GM18505 (cell line): ENCODE data around the gene AAGAB.
"Not testable (repeated sequence)": the region's sequence is repeated elsewhere in the genome, so short reads cannot be mapped to it uniquely, and the experiment has no call there.

Source experiments
- ATAC-seq: cut with Tn5 transposase; IDR thresholded peaks from one replicate; pipeline ENCODE4 v1.9.1; 2021; ENCODE audit not compliant: unreplicated experiment
- POLR2A ChIP-seq: IDR thresholded peaks from 4 replicates; pipeline ENCODE4 v1.6.1; 2011; ENCODE audit warnings: borderline replicate concordance; ENCODE audit not compliant: insufficient read depth, insufficient read length; ENCODE audit errors: extremely low read depth

The AAGAB gene

GRCh38 chr15:67161412-67161811 is 93.0 kb downstream of the AAGAB start:
- ATAC-seq: no peak
- TF ChIP-seq POLR2A: no peak

DNA sequence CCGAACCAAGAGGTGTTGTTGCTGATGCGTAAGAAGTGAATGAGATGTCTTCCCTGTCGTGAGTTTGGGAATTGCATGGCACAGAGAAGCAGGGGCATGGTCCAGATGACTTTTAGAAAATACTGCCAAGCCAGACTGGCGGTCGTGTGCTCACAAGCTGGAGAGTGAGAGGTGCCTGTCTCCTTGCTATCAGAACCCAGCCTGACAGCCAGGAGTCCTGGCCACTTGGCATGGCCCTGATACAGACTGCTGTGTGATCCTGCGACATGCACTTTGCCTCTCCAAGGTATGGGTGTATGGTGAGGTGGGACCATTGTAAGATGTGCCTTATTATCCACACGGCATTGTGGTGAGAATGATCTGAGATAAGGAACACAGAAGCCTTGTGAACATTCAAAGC is 96.1 kb downstream of the AAGAB start:
- TF ChIP-seq POLR2A: no peak
- no peak for ATAC-seq

GRCh38 chr15:67157521-67158252 is 96.8 kb downstream of the AAGAB start:
- no peak for ATAC-seq

GRCh38 chr15:67156834-67157233 is 97.6 kb downstream of the AAGAB start:
- TF ChIP-seq POLR2A: no peak
- ATAC-seq: no peak

More at GRCh38 chr15:67157521-67158252, 96.8 kb downstream of the AAGAB start:
- TF ChIP-seq POLR2A: no peak

DNA sequence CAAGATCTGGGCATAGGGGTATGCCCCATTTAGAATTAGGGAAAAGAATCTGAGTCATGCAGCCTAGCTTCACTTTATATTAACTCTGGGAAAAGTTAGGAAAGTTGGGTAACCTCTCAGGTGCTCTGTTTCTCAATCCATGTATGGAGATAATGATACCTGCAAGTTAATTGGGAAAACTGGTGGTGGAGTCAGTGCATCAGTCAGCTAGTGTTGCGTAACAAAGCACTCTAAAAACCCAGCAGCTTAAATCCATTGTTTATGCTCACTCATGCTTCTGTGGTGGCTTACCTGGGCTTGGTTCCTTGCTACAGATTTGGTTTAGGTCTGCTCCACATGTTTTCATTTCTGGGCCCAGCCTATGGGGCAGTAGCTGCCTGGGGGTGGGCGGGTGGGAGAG is 98.0 kb downstream of the AAGAB start:
- no peak for TF ChIP-seq POLR2A
- no peak for ATAC-seq

DNA sequence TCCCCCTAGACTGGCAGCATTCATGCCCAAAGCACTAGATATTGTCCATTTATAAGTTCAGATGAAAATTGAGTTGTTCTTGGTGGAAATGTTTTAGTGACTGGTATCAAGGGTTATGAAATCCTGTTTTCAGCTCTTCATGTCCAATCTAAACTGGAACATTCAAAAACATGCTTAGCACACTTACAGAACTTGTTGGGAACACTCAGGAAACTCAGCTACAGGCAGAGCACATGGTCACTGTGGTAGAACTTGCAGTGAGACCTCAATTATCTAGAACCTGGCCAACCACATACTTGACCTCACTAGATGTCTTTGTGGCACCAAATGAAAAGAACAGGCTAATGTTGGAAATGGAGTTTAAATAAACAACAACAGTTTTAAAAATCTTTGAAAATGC is 100.2 kb downstream of the AAGAB start:
- no peak for TF ChIP-seq POLR2A
- no peak for ATAC-seq

DNA sequence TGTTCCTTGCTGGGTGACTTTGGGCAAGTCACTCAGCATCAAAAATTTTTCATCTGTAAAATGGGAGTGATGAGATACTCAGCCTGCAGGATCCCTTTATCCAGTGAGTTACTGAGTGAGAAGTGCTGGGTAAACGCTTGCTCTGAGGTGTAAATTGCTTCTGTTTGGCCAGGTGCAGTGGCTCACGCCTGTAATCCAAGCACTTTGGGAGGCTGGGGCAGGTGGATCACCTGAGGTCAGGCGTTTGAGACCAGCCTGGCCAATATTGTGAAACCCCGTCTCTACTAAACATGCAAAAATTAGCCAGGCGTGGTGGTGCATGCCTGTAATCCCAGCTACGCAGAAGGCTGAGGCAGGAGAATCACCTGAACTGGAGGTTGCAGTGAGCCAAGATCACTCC is 101.4 kb downstream of the AAGAB start:
- ATAC-seq: not testable (repeated sequence)

DNA sequence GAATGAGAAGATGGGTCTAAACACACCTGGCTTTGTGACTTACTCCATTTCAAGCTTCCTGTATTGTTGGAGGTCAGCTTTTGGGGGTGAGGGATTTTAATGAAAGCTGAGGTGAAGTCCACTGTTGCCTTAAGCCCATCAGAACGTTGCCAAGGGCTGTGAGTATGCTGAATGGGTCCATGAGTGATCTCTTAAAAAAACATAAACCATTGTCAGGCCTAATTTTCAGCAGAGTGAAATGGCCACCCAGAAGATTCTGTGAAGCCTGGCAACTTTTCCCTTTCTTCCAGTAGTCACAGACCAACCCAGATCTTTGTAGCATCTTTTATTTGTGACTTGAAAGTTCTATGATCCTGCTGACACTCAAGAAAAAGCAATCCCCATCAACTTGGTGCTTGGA is 102.0 kb downstream of the AAGAB start:
- ATAC-seq: no peak
- no peak for TF ChIP-seq POLR2A
